HCT116 (cell line): ENCODE measurements around the gene CCDC30. TPM values are rescaled to one million over a fixed set of nuclear protein-coding genes. Genes with fewer than 3 reads are reported as not detected.

Experiments
- ATAC-seq: fragments of 200-7000 bp; cut with Tn5 transposase; 2 replicates; pipeline ENCODE4 v1.9.1; 2020; ENCODE audit warnings: mild to moderate bottlenecking, moderate library complexity
- BruUV-seq: library from RNA; stranded (reverse); fragments of 400-500 nt; replicated peaks from 2 replicates; lab custom pipeline; 2021; lab: Mats Ljungman, UMichigan
- CTCF ChIA-PET: fragments of 300-600 bp; sonication (Branson Sonifier 250); formaldehyde crosslinking; loops from one replicate; lab custom pipeline; 2021; ENCODE audit warnings: antibody characterized with exemption; lab: Charles Lee
- POLR2A ChIA-PET: fragments of 300-600, 350-600 bp; sonication (Branson Sonifier 250); formaldehyde crosslinking; loops from one replicate; lab custom pipeline; 2021; ENCODE audit warnings: antibody characterized with exemption; lab: Charles Lee
- RAD21 ChIA-PET, 2 experiments: fragments of 300-600 bp; sonication (Branson Sonifier 250); formaldehyde crosslinking; loops; one replicate each; lab custom pipeline; 2023; ENCODE audit warnings: low total read pairs in 2 of 2; ENCODE audit not compliant: uncharacterized antibody in 2 of 2, unreplicated experiment in 2 of 2, low non-redundant PET in 1 of 2; lab: Charles Lee
- DNase-seq: peaks from one replicate; pipeline ENCODE4 v3.0.0-alpha.2; 2010; ENCODE audit warnings: low read depth, low spot score
- H2AFZ ChIP-seq: fragments of 200-600 bp; shearing (Covaris generic), sonication (generic); 2 replicates; pipeline ENCODE4 v1.6.1; 2017; ENCODE audit warnings: low read depth, mixed run types, mixed read lengths, antibody characterized with exemption, low read length; ENCODE audit not compliant: poor library complexity, severe bottlenecking
- H3K27ac ChIP-seq: 2 replicates; pipeline ENCODE4 v1.5.1; 2012; ENCODE audit warnings: low read depth, low read length
- H3K27me3 ChIP-seq: fragments of 200-600 bp; sonication (generic); 2 replicates; pipeline ENCODE4 v1.6.1; 2016; ENCODE audit warnings: mixed run types, low read length, mixed read lengths; ENCODE audit not compliant: insufficient read depth
- H3K36me3 ChIP-seq, 2 experiments: fragments of 200-500 bp in 1 of 2; fragments of 200-600 bp in 1 of 2; sonication (Bioruptor generic) in 1 of 2; sonication (generic) in 1 of 2; 2 replicates each; pipeline versions ENCODE4 v1.5.1 to v1.6.1; 2014 to 2016; ENCODE audit warnings: low read length in 2 of 2, inconsistent platforms in 1 of 2, mixed read lengths in 1 of 2, mixed run types in 1 of 2; ENCODE audit not compliant: insufficient read depth in 2 of 2, control insufficient read depth in 1 of 2
- H3K4me1 ChIP-seq, 2 experiments: fragments of 200-600 bp in 1 of 2; sonication (generic) in 1 of 2; 2 replicates each; pipeline versions ENCODE4 v1.5.1 to v1.6.1; 2012 to 2017; ENCODE audit warnings: low read length in 2 of 2, inconsistent platforms in 1 of 2, mild to moderate bottlenecking in 1 of 2, mixed read lengths in 1 of 2, mixed run types in 1 of 2, moderate library complexity in 1 of 2; ENCODE audit not compliant: insufficient read depth in 2 of 2, control insufficient read depth in 1 of 2
- H3K4me2 ChIP-seq: fragments of 200-600 bp; sonication (generic); 2 replicates; pipeline ENCODE4 v1.6.1; 2017; ENCODE audit warnings: mixed run types, low read length, mixed read lengths
- H3K4me3 ChIP-seq, 2 experiments: fragments of 200-600 bp in 1 of 2; sonication (generic) in 1 of 2; replicated peaks in 1 of 2; 2 replicates each; pipeline ENCODE4 v1.5.1; 2011 to 2016; ENCODE audit warnings: low read length in 2 of 2, control low read depth in 1 of 2, low read depth in 1 of 2, mild to moderate bottlenecking in 1 of 2, mixed read lengths in 1 of 2, mixed run types in 1 of 2
- H3K79me2 ChIP-seq: fragments of 200-600 bp; sonication (generic); 2 replicates; pipeline ENCODE4 v1.6.1; 2017; ENCODE audit warnings: mild to moderate bottlenecking, mixed run types, low read length, moderate library complexity, mixed read lengths; ENCODE audit not compliant: insufficient read depth
- H3K9ac ChIP-seq: fragments of 200-600 bp; sonication (generic); 2 replicates; pipeline ENCODE4 v1.6.1; 2016; ENCODE audit warnings: low read length, mixed read lengths
- H3K9me2 ChIP-seq: fragments of 200-600 bp; sonication (generic), shearing (Covaris generic); 2 replicates; pipeline ENCODE4 v1.6.1; 2017; ENCODE audit warnings: mixed run types, mild to moderate bottlenecking, moderate library complexity; ENCODE audit not compliant: insufficient read depth
- H3K9me3 ChIP-seq, 2 experiments: fragments of 200-500 bp in 1 of 2; fragments of 200-600 bp in 1 of 2; sonication (Bioruptor generic) in 1 of 2; sonication (generic) in 1 of 2; 2 replicates each; pipeline ENCODE4 v1.6.1; 2014 to 2017; ENCODE audit warnings: low read length in 2 of 2, mixed read lengths in 2 of 2, inconsistent platforms in 1 of 2, low read depth in 1 of 2, mild to moderate bottlenecking in 1 of 2, mixed run types in 1 of 2, moderate library complexity in 1 of 2; ENCODE audit not compliant: control insufficient read depth in 1 of 2, insufficient read depth in 1 of 2
- H4K20me1 ChIP-seq: fragments of 200-600 bp; sonication (generic), shearing (Covaris generic); 2 replicates; pipeline ENCODE4 v1.6.1; 2017; ENCODE audit warnings: mixed run types, mild to moderate bottlenecking, moderate library complexity; ENCODE audit not compliant: insufficient read depth
- CEBPB ChIP-seq: IDR thresholded peaks from 2 replicates; pipeline ENCODE4 v1.6.1; 2012; ENCODE audit warnings: low read depth
- ELF1 ChIP-seq: IDR thresholded peaks from 2 replicates; pipeline ENCODE4 v1.6.1; 2012; ENCODE audit warnings: low read depth, borderline replicate concordance
- EZH2 ChIP-seq: fragments of 200-600 bp; sonication (generic); IDR thresholded peaks from 2 replicates; pipeline ENCODE4 v1.6.1; 2017; ENCODE audit warnings: antibody characterized with exemption, mixed run types
- EZH2phosphoT487 ChIP-seq: fragments of 200-600 bp; IDR thresholded peaks from 2 replicates; pipeline ENCODE4 v1.6.1; 2018; ENCODE audit warnings: antibody characterized with exemption, borderline replicate concordance
- FOSL1 ChIP-seq: IDR thresholded peaks from 2 replicates; pipeline ENCODE4 v1.6.1; 2012; ENCODE audit warnings: low read depth
- JUND ChIP-seq: IDR thresholded peaks from 2 replicates; pipeline ENCODE4 v1.6.1; 2012
- REST ChIP-seq: IDR thresholded peaks from 2 replicates; pipeline ENCODE4 v1.6.1; 2012; ENCODE audit warnings: low read depth
- SP1 ChIP-seq: IDR thresholded peaks from 2 replicates; pipeline ENCODE4 v1.6.1; 2012; ENCODE audit warnings: low read depth
- SRF ChIP-seq: IDR thresholded peaks from 2 replicates; pipeline ENCODE4 v1.6.1; 2012; ENCODE audit warnings: low read depth
- TCF7L2 ChIP-seq: IDR thresholded peaks from 2 replicates; pipeline ENCODE4 v1.7.0; 2011; ENCODE audit warnings: borderline replicate concordance, inconsistent platforms; ENCODE audit not compliant: insufficient read depth, insufficient read length; ENCODE audit errors: extremely low read depth
- YY1 ChIP-seq: IDR thresholded peaks from 2 replicates; pipeline ENCODE4 v1.6.1; 2011; ENCODE audit warnings: low read length, low read depth, moderate library complexity, mild to moderate bottlenecking; ENCODE audit not compliant: insufficient replicate concordance; ENCODE audit errors: extremely low read depth
- intact Hi-C: fragments of 100-400 bp; cut with micrococcal nuclease; formaldehyde crosslinking; loops from 2 replicates; pipeline ENCODE4 v1.10.0; 2022
- total RNA-seq: library from RNA; stranded (reverse); gene quantifications from one replicate; pipeline ENCODE4 v1.2.1, GENCODE V29; 2021; ENCODE audit not compliant: unreplicated experiment
- TF ChIP-seq, protein P1 (sequence below): IDR thresholded peaks from 2 replicates; pipeline ENCODE4 v1.6.1; 2012
- TF ChIP-seq, protein P2 (sequence below): IDR thresholded peaks from 2 replicates; pipeline ENCODE4 v1.6.1; 2011; ENCODE audit warnings: mild to moderate bottlenecking, low read length, moderate library complexity; ENCODE audit not compliant: insufficient replicate concordance; ENCODE audit errors: extremely low read depth
- TF ChIP-seq, protein P3 (sequence below): IDR thresholded peaks from 2 replicates; pipeline ENCODE4 v1.6.1; 2012

Gene CCDC30
- total RNA-seq, 1 experiment from 2014 or later = 2.0 TPM

- ChIA-PET POLR2A (no interaction called here), RAD21 (no interaction called here), CTCF (no interaction called here)
- intact Hi-C loops = no loop called here
- no peaks in the 10 kb centered on the region for H3K79me2 ChIP-seq
- BruUV-seq = no TSS peak
- H3K27me3 ChIP-seq = no peaks in the 10 kb centered on the region
- H2AFZ ChIP-seq = no peak overlapping the region
- H3K9ac ChIP-seq = no peak overlapping the region
- H3K9me3 ChIP-seq = no peaks in the 10 kb centered on the region
- H3K9me2 ChIP-seq = no peaks in the 10 kb centered on the region
- DNase-seq (no peak), ATAC-seq (no peak)
- H4K20me1 ChIP-seq = no peaks in the 10 kb centered on the region
- H3K4me2 ChIP-seq = no peak overlapping the region
- no peak overlapping the region for H3K27ac ChIP-seq
- no peaks in the 10 kb centered on the region for H3K4me1 ChIP-seq
- TF ChIP-seq EZH2 (no peak), FOSL1 (no peak), SP1 (no peak), ELF1 (no peak), JUND (no peak), SRF (no peak), EZH2phosphoT487 (no peak), REST (no peak), CEBPB (no peak), YY1 (no peak), TCF7L2 (no peak)
- TF ChIP-seq, protein P1, sequence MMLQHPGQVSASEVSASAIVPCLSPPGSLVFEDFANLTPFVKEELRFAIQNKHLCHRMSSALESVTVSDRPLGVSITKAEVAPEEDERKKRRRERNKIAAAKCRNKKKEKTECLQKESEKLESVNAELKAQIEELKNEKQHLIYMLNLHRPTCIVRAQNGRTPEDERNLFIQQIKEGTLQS = no peak
- TF ChIP-seq, protein P2, sequence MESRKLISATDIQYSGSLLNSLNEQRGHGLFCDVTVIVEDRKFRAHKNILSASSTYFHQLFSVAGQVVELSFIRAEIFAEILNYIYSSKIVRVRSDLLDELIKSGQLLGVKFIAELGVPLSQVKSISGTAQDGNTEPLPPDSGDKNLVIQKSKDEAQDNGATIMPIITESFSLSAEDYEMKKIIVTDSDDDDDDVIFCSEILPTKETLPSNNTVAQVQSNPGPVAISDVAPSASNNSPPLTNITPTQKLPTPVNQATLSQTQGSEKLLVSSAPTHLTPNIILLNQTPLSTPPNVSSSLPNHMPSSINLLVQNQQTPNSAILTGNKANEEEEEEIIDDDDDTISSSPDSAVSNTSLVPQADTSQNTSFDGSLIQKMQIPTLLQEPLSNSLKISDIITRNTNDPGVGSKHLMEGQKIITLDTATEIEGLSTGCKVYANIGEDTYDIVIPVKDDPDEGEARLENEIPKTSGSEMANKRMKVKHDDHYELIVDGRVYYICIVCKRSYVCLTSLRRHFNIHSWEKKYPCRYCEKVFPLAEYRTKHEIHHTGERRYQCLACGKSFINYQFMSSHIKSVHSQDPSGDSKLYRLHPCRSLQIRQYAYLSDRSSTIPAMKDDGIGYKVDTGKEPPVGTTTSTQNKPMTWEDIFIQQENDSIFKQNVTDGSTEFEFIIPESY = no peak
- TF ChIP-seq, protein P3, sequence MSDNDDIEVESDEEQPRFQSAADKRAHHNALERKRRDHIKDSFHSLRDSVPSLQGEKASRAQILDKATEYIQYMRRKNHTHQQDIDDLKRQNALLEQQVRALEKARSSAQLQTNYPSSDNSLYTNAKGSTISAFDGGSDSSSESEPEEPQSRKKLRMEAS = no peak
- H3K36me3 ChIP-seq = no peaks in the 10 kb centered on the region
- H3K4me3 ChIP-seq = no peak overlapping the region
Measured at GRCh38 chr1:42432714-42433113, 30.4 kb upstream of the CCDC30 start.
